AG20443 (cell line): ENCODE measurements around the gene HOXC5.

Experiments used
- DNase-seq: peaks from one replicate; pipeline ENCODE4 v3.0.0; 2012; ENCODE audit warnings: low spot score, mixed read lengths

Gene HOXC5

DNA sequence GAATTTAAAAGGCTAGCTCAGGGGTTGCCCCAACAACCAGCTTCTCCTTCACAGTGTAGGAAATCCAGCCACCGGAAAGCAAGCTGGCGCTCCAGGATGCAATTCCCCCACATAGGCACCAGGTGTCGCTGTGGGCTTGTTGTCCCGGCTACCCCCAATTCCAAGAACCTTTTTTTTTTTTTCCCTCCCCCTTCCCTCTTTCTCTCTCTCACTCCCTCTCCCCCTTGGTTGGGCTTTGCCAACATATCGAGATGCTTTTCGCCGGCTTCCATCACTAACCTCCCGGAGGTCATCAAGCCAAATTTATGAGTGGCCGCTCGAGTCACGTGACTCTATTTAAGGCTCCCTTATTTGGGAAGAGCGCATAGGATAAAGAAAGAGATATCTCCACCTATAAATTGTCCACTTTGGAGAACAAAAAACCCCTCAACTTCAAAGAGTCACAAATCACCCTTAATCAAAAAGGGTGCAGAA is at the start of gene HOXC5:
TSS of gene HOXC5 (plus strand) at position 424 of the 474 bp plus-strand sequence. CDS start 73 bp downstream, outside the sequence.
- DNase-seq, result peak; percentile 86

GRCh38 chr12:53983568-53983949 is 49.3 kb upstream of the HOXC5 start:
- DNase-seq, result no peak

DNA sequence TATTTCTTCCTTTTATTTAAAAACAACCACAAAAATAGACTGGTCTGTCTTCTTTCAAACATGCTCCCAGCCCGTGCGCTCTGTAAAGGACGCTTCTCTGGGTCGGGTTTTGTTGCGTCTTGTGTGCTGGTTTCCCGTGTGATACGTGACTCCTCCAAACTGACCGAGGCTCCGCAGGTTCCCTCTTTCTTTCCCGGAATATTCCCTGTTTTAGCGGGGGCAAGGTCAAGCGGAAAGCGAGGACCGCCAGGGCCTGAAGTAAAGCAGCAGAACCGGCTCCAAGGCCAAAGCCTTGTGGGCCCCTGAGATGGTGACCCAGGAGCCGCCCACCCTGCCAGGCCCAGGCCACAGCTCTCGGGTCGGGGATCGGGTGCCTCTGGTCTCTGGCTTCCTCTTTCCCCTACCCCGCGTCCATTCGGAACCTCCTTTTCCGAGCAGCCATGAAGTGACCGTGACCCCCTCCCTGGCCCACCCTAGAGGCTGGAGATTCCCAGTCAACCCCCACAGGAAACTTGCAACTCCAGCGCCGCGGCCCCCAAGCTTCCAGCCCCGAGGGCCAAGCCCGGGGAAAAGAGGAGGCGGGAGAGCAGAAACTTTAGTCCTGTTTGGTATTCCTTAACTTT is 48.8 kb upstream of the HOXC5 start:
- no peak for DNase-seq

GRCh38 chr12:53984901-53985691 is 47.8 kb upstream of the HOXC5 start, which contains the start of gene HOXC10:
Gene HOXC10, plus strand, starts transcription at chr12:53985146. Its CDS starts 114 bp downstream, at chr12:53985260.
- DNase-seq, result peak; percentile 94

- no peak for DNase-seq
Observed at GRCh38 chr12:53985692-53985993, 47.2 kb upstream of the HOXC5 start.

- DNase-seq, result no peak
Observed at GRCh38 chr12:53985994-53986685, 46.7 kb upstream of the HOXC5 start.

DNA sequence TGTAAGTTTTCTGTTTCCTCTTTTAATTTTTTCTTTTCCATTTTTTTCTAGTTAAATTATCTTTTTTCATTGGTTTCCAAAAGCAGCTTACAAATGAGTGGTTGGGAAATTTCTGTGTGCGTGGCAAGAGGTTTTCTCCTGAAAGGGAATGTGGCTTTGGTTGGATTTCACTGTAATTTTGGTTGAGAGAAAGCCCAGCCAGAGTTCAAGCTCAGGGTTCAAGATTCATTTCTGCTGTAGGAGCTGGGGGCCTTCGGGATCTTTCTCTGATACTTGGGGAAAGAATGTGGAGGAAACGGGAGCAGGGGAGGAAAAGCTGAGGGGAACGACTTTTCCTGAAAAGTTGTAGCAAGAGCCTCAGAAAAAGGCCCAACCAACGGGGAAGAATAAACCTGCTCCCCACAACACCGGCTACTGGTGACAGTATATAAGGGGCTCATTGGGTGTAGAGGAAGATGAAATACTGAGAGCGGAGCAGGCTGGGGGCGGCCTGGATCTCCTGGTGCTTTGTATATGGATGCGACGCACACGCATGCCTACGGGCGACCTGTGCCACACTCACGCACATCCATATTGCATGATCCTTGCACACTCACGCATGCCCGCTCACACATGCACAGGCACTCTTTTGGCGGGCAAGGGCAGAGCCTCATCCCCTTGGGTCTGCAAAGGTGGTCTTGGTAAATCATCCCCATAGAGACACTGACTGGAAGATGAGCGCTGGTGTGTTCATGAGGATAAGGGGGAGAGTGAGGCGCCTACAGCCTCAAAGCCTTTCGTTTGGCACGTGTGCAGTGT is 46.0 kb upstream of the HOXC5 start:
- DNase-seq, result no peak

GRCh38 chr12:53987787-53988230 is 45.0 kb upstream of the HOXC5 start:
- DNase-seq, result no peak

- no peak for DNase-seq
Observed at GRCh38 chr12:53988541-53989226, 44.2 kb upstream of the HOXC5 start.

DNA sequence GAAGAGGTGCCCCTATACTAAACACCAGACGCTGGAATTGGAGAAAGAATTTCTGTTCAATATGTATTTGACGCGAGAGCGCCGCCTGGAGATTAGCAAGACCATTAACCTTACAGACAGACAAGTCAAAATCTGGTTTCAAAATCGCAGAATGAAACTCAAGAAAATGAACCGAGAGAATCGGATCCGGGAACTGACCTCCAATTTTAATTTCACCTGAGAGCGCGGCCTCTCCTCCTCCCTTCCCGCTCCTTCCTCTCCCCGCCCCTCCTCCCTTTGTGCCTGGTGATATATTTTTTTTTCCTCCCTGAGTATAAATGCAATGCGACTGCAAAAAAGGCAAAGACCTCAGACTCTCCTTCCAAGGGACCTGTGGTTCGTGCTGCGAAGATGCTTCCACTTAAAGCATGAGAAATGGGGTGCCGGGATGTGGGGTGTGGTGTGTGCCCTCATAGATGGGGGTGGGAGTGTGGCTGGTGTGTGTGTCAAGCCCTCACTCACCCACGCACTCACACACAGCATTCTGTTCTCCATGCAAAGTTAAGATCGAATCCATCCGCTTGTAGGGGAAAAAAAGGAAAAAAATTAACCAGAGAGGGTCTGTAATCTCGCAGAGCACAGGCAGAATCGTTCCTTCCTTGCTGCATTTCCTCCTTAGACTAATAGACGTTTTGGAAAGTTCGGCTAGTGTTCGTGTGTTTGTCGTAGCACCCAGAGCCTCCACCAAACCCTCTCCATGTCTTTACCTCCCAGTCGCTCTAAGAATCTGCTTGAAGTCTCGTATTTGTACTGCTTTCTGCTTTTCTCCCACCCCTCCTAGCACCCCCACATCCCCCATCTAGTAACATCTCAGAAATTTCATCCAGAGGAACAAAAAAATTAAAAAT is 43.4 kb upstream of the HOXC5 start:
- DNase-seq, result peak; percentile 46

DNA sequence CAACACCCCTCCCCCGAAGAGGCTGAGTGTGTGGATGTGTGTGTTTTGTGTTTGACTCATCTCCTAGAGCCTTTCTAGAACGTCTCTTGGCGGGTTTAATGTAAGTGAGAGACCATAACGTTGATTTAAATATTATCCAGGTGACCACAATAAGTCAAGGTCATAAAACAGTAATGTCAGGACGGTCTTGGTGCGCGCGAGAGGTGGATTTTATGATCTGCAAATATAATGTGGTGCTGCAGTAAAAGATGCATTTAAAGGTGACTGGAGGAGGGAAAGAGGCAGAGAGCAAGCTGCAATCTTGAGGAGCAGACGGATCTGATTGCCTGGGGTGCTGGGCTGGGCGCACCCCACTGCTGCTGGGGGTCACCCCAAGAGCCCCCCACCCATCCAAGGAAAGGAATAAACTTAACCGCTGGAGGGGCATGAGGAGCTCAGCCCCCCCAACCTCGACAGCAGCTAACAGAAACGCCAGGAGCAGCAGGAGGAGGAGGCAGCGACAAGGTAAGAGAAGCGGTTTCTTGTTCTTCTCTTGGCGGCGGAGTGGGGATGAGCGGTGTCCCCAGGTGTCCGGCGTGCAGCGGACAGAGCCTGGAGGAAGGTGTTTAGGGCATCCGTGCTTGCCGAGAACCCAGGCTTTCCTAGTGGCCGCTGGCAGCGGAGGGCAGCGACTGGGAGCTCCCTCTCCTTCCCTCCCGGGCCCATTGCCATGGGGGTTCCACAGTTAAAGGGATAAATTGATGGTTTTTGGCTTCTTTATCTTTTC is 42.4 kb upstream of the HOXC5 start:
- no peak for DNase-seq

DNA sequence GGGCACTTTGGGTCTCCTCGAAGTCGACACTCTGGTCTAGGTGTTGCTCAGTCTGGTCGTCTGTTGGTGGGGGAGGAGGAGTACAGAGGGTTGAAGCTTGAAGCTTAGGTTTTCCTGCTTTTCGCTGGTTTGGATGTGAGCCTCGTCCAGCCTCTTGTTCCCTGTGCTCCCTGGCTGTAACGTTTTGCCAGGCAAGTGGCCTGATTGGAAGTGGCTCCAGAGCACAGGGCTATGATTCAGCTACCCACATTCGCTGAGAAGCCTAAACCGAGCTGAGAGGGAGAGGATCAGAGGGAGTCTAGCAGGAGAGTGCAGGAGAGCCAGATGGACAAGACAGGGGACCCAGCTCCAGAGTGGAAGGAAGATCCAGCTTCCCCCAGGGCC is 41.8 kb upstream of the HOXC5 start:
- peak; percentile 69 for DNase-seq

- no peak for DNase-seq
Observed at GRCh38 chr12:53992377-53992889, 40.4 kb upstream of the HOXC5 start.

- DNase-seq, result no peak
Observed at GRCh38 chr12:53993162-53994008, 39.5 kb upstream of the HOXC5 start.

DNA sequence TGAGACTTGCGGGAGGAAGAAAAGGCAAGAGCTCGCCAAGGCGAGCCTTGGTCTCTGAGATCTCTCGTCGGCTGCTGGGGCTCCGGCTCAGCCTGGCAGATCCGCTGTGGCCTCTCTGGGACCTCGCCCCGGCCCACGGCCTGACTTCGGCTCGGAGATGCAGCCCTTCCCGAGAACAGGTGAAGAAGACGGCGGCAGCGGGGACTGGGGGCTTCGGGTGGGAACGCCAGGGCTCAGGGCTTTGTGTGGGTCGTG is 38.9 kb upstream of the HOXC5 start:
- DNase-seq, result no peak

GRCh38 chr12:53994264-53995001 is 38.4 kb upstream of the HOXC5 start:
- no peak for DNase-seq

DNA sequence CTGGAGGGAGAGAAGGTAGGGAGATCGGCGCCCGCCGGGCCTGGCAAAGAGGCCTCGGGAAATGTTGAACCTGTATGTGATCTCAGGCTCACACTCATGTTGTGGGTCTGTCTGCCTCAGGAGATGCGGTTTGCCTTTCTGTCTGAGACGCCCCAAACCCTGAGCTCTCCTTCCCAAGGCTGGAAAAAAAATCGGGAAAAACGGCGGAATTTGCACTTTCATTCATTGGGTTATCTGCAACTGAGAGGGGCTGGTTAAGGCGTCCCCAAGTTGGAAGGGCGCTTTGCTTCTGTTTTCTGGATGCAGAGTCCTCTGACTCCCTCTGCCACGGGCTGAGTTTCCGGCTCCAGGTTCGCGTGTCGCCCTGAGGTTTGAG is 37.9 kb upstream of the HOXC5 start:
- DNase-seq, result no peak
